IMR-90 (cell line): Measurements from ENCODE around the gene HSP90AB1. TPM values are rescaled to one million over a fixed set of nuclear protein-coding genes. Genes with fewer than 3 reads are reported as not detected.

Experiments
- ATAC-seq: fragments of 200-7000 bp; cut with Tn5 transposase; 2 replicates; pipeline ENCODE4 v1.9.1; 2020; ENCODE audit warnings: low read depth, mild to moderate bottlenecking, moderate library complexity
- BruUV-seq: library from RNA; stranded (reverse); fragments of 400-500 nt; replicated peaks from 2 replicates; lab custom pipeline; 2021; lab: Mats Ljungman, UMichigan
- CTCF ChIA-PET: fragments of 300-600 bp; formaldehyde crosslinking; extraction: SDS; loops from one replicate; lab custom pipeline; 2021; ENCODE audit warnings: antibody characterized with exemption; lab: Yijun Ruan, JAX
- POLR2A ChIA-PET: fragments of 300-600 bp; sonication (Branson Sonifier 250); formaldehyde crosslinking; loops from one replicate; lab custom pipeline; 2022; ENCODE audit warnings: antibody characterized with exemption; ENCODE audit not compliant: unreplicated experiment; lab: Charles Lee
- DNase-seq: peaks from one replicate; pipeline ENCODE4 v3.0.0; 2013
- H2AFZ ChIP-seq: replicated peaks from 2 replicates; pipeline ENCODE3; 2013; ENCODE audit warnings: low read length, mild to moderate bottlenecking; ENCODE audit not compliant: poor library complexity
- H2AK5ac ChIP-seq: 2 replicates; pipeline ENCODE4 v1.6.1; 2013; ENCODE audit warnings: low read depth, low read length, inconsistent platforms
- H2AK9ac ChIP-seq: replicated peaks from 2 replicates; pipeline ENCODE3; 2013; ENCODE audit warnings: mild to moderate bottlenecking, low read depth, low read length, moderate library complexity; ENCODE audit not compliant: poor library complexity
- H2BK120ac ChIP-seq: 2 replicates; pipeline ENCODE4 v1.6.1; 2013; ENCODE audit warnings: low read depth, low read length, inconsistent platforms
- H2BK15ac ChIP-seq: 3 replicates; pipeline ENCODE4 v1.6.1; 2013; ENCODE audit warnings: low read depth, low read length, inconsistent platforms
- H2BK20ac ChIP-seq: 2 replicates; pipeline ENCODE4 v1.6.1; 2013; ENCODE audit warnings: low read depth, mild to moderate bottlenecking, inconsistent platforms, low read length, moderate library complexity
- H2BK5ac ChIP-seq: 2 replicates; pipeline ENCODE4 v1.6.1; 2013; ENCODE audit warnings: mild to moderate bottlenecking, low read depth, low read length, inconsistent platforms; ENCODE audit not compliant: poor library complexity, severe bottlenecking
- H3K14ac ChIP-seq: replicated peaks from 2 replicates; pipeline ENCODE4 v1.6.1; 2013; ENCODE audit warnings: low read depth, low read length, inconsistent platforms
- H3K18ac ChIP-seq: 2 replicates; pipeline ENCODE4 v1.6.1; 2013; ENCODE audit warnings: low read depth, low read length, control low read depth
- H3K23ac ChIP-seq: 2 replicates; pipeline ENCODE4 v1.6.1; 2013; ENCODE audit warnings: low read depth, low read length, inconsistent platforms
- H3K27ac ChIP-seq: 2 replicates; pipeline ENCODE4 v1.5.1; 2013; ENCODE audit warnings: mild to moderate bottlenecking, control low read depth, low read length; ENCODE audit not compliant: insufficient read depth
- H3K27me3 ChIP-seq: 2 replicates; pipeline ENCODE4 v1.6.1; 2013; ENCODE audit warnings: low read length; ENCODE audit not compliant: control insufficient read depth, insufficient read depth
- H3K36me3 ChIP-seq: 2 replicates; pipeline ENCODE4 v1.6.1; 2013; ENCODE audit warnings: low read length, mixed read lengths; ENCODE audit not compliant: control insufficient read depth, insufficient read depth
- H3K4ac ChIP-seq: 2 replicates; pipeline ENCODE4 v1.6.1; 2013; ENCODE audit warnings: low read depth, low read length, inconsistent platforms
- H3K4me1 ChIP-seq: 2 replicates; pipeline ENCODE4 v1.6.1; 2013; ENCODE audit warnings: low read length, mixed read lengths; ENCODE audit not compliant: control insufficient read depth, insufficient read depth
- H3K4me2 ChIP-seq: 2 replicates; pipeline ENCODE4 v1.6.1; 2013; ENCODE audit warnings: low read depth, mild to moderate bottlenecking, control low read depth, low read length, moderate library complexity
- H3K4me3 ChIP-seq: 2 replicates; pipeline ENCODE4 v1.5.1; 2013; ENCODE audit warnings: low read depth, mild to moderate bottlenecking, control low read depth, low read length, moderate library complexity; ENCODE audit not compliant: insufficient read depth
- H3K56ac ChIP-seq: 2 replicates; pipeline ENCODE4 v1.6.1; 2013; ENCODE audit warnings: low read length, inconsistent platforms; ENCODE audit not compliant: insufficient read depth; ENCODE audit errors: extremely low read depth
- H3K79me1 ChIP-seq, 2 experiments: 2 replicates each; pipeline ENCODE4 v1.6.1; 2013; ENCODE audit warnings: low read length in 2 of 2, inconsistent platforms in 1 of 2, low read depth in 1 of 2
- H3K9ac ChIP-seq: 2 replicates; pipeline ENCODE4 v1.6.1; 2013; ENCODE audit warnings: low read depth, low read length, control low read depth
- H3K9me1 ChIP-seq: 2 replicates; pipeline ENCODE4 v1.6.1; 2013; ENCODE audit warnings: low read length, inconsistent platforms; ENCODE audit not compliant: insufficient read depth
- H3K9me3 ChIP-seq: 2 replicates; pipeline ENCODE4 v1.6.1; 2013; ENCODE audit warnings: low read length; ENCODE audit not compliant: control insufficient read depth, insufficient read depth
- H4K20me1 ChIP-seq: 2 replicates; pipeline ENCODE4 v1.6.1; 2013; ENCODE audit warnings: low read length, inconsistent platforms; ENCODE audit not compliant: insufficient read depth
- H4K5ac ChIP-seq: 2 replicates; pipeline ENCODE4 v1.6.1; 2013; ENCODE audit warnings: mild to moderate bottlenecking, low read depth, low read length, control low read depth
- H4K8ac ChIP-seq, 2 experiments: 2 replicates each; pipeline ENCODE4 v1.6.1; 2013; ENCODE audit warnings: low read depth in 2 of 2, low read length in 2 of 2, control low read depth in 1 of 2, inconsistent platforms in 1 of 2
- H4K91ac ChIP-seq: 2 replicates; pipeline ENCODE4 v1.6.1; 2013; ENCODE audit warnings: low read depth, low read length, inconsistent platforms; ENCODE audit not compliant: insufficient read depth
- BHLHE40 ChIP-seq: fragments of 150-350 bp; IDR thresholded peaks from 2 replicates; pipeline ENCODE4 v1.6.1; 2016; ENCODE audit warnings: mild to moderate bottlenecking, low read depth, low read length
- CTCF ChIP-seq: conservative IDR thresholded peaks from 2 replicates; pipeline ENCODE4 v1.5.1; 2012; ENCODE audit warnings: mild to moderate bottlenecking, low read depth, low read length, improper control_type of control experiment
- ELK1 ChIP-seq: fragments of 150-350 bp; IDR thresholded peaks from 2 replicates; pipeline ENCODE4 v1.6.1; 2016; ENCODE audit warnings: low read depth, mild to moderate bottlenecking, low read length, moderate library complexity, borderline replicate concordance
- FOS ChIP-seq: fragments of 150-350 bp; IDR thresholded peaks from 2 replicates; pipeline ENCODE4 v1.6.1; 2016; ENCODE audit warnings: low read depth, low read length
- MAFK ChIP-seq: IDR thresholded peaks from 2 replicates; pipeline ENCODE4 v1.6.1; 2012; ENCODE audit warnings: low read depth, low read length, improper control_type of control experiment
- NFE2L2 ChIP-seq: fragments of 150-350 bp; IDR thresholded peaks from 2 replicates; pipeline ENCODE4 v1.6.1; 2016; ENCODE audit warnings: low read depth, mild to moderate bottlenecking, low read length
- POLR2A ChIP-seq: IDR thresholded peaks from 2 replicates; pipeline ENCODE4 v1.6.1; 2012; ENCODE audit warnings: mild to moderate bottlenecking, low read depth, low read length
- RAD21 ChIP-seq: IDR thresholded peaks from 2 replicates; pipeline ENCODE4 v1.6.1; 2012; ENCODE audit warnings: low read length, improper control_type of control experiment
- RCOR1 ChIP-seq: IDR thresholded peaks from 2 replicates; pipeline ENCODE4 v1.6.1; 2012; ENCODE audit warnings: mild to moderate bottlenecking, low read length, improper control_type of control experiment; ENCODE audit not compliant: insufficient replicate concordance
- RFX5 ChIP-seq: IDR thresholded peaks from 2 replicates; pipeline ENCODE4 v1.8.0; 2012; ENCODE audit warnings: low read depth, mild to moderate bottlenecking, low read length, moderate library complexity
- SMC3 ChIP-seq: fragments of 150-350 bp; IDR thresholded peaks from 2 replicates; pipeline ENCODE4 v1.6.1; 2016; ENCODE audit warnings: low read depth, mild to moderate bottlenecking, antibody characterized with exemption, low read length, moderate library complexity
- WGBS, 2 experiments: methylation state at CpG; one replicate each; pipeline versions ENCODE4 v1.1.5 to v1.1.7; 2013; ENCODE audit warnings: missing lambda C conversion rate in 2 of 2; ENCODE audit not compliant: insufficient read length in 1 of 2; ENCODE audit errors: extremely low coverage in 2 of 2; 5-methylcytosine and 5-hydroxymethylcytosine counted together
- dilution Hi-C: fragments of 300-500 bp; cut with HindIII; formaldehyde crosslinking; loops from one replicate; pipeline ENCODE4 v1.14.3; 2018; ENCODE audit warnings: low sequenced_read_pairs; ENCODE audit not compliant: unreplicated experiment
- in situ Hi-C: fragments of 300-500 bp; cut with MboI; formaldehyde crosslinking; loops from 3 replicates; pipeline ENCODE4 v1.14.3; 2019; ENCODE audit warnings: low sequenced_read_pairs, inconsistent platforms, mixed read lengths
- intact Hi-C: fragments of 100-400 bp; cut with micrococcal nuclease; formaldehyde crosslinking; loops from 2 replicates; pipeline ENCODE4 v1.10.0; 2022
- polyA plus RNA-seq, 3 experiments: library from polyadenylated mRNA; depleted of rRNA; stranded (reverse); fragments of >200 nt; gene quantifications; 2 replicates each; pipeline ENCODE4 v1.2.3, GENCODE V29; 2012; ENCODE audit warnings: low replicate concordance in 1 of 3
- total RNA-seq: library from RNA; depleted of rRNA; stranded (reverse); fragments of >200 nt; gene quantifications from 2 replicates; pipeline ENCODE4 v1.2.3, GENCODE V29; 2012

HSP90AB1 gene
- total and polyA plus RNA-seq, 2 of the 4 experiments (the other 2 are of a cell fraction): 887 to 1,307 TPM

GRCh38 chr6:44268095-44268628 is 21.3 kb downstream of the HSP90AB1 start:
- H2BK15ac ChIP-seq: no peak overlapping the region
- dilution Hi-C loops (no loop called here), intact Hi-C loops (loop anchor here (1.0 kb wide), 2 partner anchors 36 to 70 kb away; no protein-coding TSS in a partner anchor), in situ Hi-C loops (no loop called here)
- WGBS, 2 experiments: 0% methylated on average over 2 of the region's 5 CpGs; no CpG with 5 or more reads in 1 of the 2 experiments
- H4K8ac ChIP-seq: no peak overlapping the region
- H2BK20ac ChIP-seq: no peak overlapping the region
- no peak overlapping the region for H3K18ac ChIP-seq
- H3K36me3 ChIP-seq: no peaks in the 10 kb centered on the region
- H3K27me3 ChIP-seq: peaks cover 46% of the 10 kb centered on the region
- no peak overlapping the region for H2AK5ac ChIP-seq
- no peak overlapping the region for H3K9ac ChIP-seq
- H3K4me1 ChIP-seq: peaks cover 13% of the 10 kb centered on the region
- H3K79me1 ChIP-seq: peaks cover 15 to 18% of the 10 kb centered on the region in 2 experiments
- no peak overlapping the region for H2AFZ ChIP-seq
- POLR2A ChIA-PET: interaction anchor here (0.6 to 0.7 kb wide), 3 partner anchors 20 to 110 kb away, joined by 7 to 13 read pairs (median 10); no protein-coding TSS in a partner anchor
- no peak overlapping the region for H3K14ac ChIP-seq
- DNase-seq (peak; percentile 46), ATAC-seq (no peak)
- CTCF ChIA-PET: interaction anchor here (0.5 to 1.4 kb wide), 10 partner anchors 30 to 1669 kb away, joined by 3 to 12 read pairs (median 3); no protein-coding TSS in a partner anchor
- H3K27ac ChIP-seq: no peak overlapping the region
- no peaks in the 10 kb centered on the region for H3K9me3 ChIP-seq
- no peak overlapping the region for H4K5ac ChIP-seq
- TF ChIP-seq FOS (no peak), CTCF (peak; percentile 90), NFE2L2 (no peak), POLR2A (no peak), MAFK (no peak), RCOR1 (no peak), RFX5 (no peak), BHLHE40 (no peak), RAD21 (peak; percentile 89), ELK1 (no peak), SMC3 (peak; percentile 78)
- H3K23ac ChIP-seq: no peak overlapping the region
- H4K91ac ChIP-seq: no peak overlapping the region
- peaks cover 9% of the 10 kb centered on the region; the same call in 1 of the 2 replicates for H4K20me1 ChIP-seq
- no peak overlapping the region for H2AK9ac ChIP-seq
- H3K4me3 ChIP-seq: no peak overlapping the region
- BruUV-seq: no TSS peak
- peaks cover 3% of the 10 kb centered on the region; the same call in 1 of the 2 replicates for H3K9me1 ChIP-seq
- no peak overlapping the region for H3K4me2 ChIP-seq
- no peak overlapping the region for H2BK120ac ChIP-seq
- no peak overlapping the region for H2BK5ac ChIP-seq
- H3K4ac ChIP-seq: no peak overlapping the region
- no peak overlapping the region for H3K56ac ChIP-seq
